GM18498 (cell line): ENCODE results near the gene KRT3.
"Not testable (repeated sequence)": the region's sequence is repeated elsewhere in the genome, so short reads cannot be mapped to it uniquely, and the experiment has no call there.

Experiments used
- ATAC-seq: cut with Tn5 transposase; IDR thresholded peaks from one replicate; pipeline ENCODE4 v1.9.1; 2021; ENCODE audit warnings: mild to moderate bottlenecking, moderate library complexity; ENCODE audit not compliant: unreplicated experiment

The KRT3 gene

GRCh38 chr12:52763991-52764390 lies 31.9 kb downstream of the KRT3 start:
- no peak for ATAC-seq

- no peak for ATAC-seq
Observed at GRCh38 chr12:52763036-52763659, 32.8 kb downstream of the KRT3 start.

GRCh38 chr12:52761802-52762201 lies 34.1 kb downstream of the KRT3 start:
- no peak for ATAC-seq

DNA sequence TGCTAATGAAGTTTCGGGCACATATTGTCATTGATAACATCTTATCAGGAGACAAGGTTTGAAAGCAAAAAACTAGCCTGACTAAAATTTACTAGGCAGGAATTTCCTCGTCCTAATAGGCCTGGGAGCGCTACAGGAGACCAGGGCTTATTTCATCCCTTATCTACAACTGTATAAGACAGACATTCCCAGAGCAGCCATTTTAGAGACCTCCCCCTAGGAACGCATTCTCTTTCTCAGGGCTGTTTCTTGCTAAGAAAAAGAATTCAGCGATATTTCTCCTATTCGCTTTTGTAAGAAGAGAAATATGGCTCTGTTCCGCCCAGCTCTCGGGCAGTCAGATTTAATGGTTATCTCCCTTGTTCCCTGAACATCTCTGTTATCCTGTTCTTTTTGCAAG lies 34.7 kb downstream of the KRT3 start:
- ATAC-seq, result not testable (repeated sequence)

DNA sequence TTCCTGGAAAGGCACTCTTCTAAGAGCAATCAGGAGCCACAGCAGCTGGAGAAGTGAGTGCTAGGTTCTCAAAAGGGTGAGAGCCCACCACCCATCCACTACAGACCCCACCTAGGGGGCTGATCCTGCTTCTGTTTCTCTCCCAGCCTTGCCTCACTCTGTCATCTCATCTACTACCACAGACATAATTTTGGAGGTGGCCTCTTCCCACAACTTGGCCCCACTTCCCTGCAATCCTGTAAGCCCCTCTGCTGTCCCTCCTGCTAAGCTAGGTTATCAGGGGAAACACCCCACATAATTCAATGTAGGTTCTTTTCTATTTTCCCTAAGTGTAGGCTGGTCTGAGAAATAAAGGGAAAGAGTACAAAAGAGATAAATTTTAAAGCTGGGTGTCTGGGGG lies 35.3 kb downstream of the KRT3 start:
- no peak for ATAC-seq

DNA sequence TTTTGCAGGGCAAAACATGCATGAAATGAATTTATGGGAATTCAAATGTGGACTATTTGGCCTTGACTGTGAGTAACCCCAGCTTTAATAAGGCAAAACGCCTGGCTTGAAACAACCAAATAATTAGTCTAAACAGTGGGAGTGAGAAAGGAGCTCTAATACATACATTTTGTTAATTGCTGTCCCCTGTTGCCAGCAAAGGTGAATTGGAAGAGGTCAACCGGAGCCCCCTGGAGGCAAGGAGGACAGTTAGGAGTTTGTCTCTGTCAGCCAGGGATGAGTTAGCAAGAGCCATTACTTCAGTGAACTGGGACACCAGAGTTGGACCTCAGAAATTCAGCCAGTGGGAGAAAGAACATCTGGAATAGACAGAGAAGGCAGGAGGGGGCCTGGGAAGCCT lies 36.2 kb downstream of the KRT3 start:
- ATAC-seq, result no peak

DNA sequence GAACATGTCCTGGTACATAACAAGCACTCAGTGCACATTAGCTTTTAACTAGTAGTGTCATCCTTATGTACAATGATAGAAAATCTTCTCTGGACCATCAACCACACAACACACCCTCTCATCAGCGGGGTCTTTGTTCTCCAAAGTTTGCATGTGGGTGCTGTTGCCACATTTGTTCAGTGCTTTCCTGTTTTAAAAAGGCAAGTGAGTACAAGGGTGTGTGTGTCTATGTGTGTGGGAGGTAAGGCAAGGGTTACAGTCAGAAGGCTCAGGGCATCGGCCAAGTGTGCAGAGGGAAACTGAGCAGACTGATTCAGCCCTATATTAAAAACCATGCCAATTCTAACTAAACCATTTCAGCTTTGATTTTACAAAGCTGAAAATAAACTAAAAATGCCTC lies 36.7 kb downstream of the KRT3 start:
- ATAC-seq, result no peak

DNA sequence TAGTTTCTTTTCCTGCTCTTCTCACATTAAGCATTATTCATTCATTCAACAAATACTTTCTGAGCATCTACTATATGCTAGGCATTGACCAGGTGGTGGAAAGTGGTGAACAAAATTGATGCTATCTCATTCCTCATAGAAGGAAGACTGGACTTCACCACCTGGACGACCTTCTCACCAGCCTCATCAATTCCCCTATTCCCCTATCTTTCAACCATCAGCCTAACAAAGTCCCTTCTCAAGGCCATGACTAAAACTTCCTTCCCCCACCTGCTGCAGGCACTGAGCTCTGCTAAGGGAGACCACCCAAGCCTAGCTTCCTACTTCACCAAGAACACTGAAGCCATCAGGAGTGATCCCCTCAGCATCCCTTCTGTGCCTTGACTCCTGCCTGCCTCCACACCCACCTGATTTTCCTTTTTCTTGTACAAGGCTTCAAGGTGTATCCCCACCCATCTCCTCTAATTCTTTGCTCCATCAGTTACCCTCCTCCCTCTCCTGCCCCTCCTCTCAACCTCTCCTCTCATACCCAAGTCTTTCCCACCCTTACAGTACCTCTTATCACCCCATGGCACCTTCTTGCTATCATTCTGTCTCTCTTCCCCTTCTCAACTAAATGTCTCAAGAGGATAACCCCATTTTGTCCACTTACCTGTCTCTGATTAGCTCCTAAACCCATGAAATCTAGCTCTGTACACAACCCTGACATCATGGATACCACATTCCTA lies 38.3 kb downstream of the KRT3 start:
- ATAC-seq, result no peak

- ATAC-seq, result no peak
Observed at GRCh38 chr12:52756281-52756960, 39.5 kb downstream of the KRT3 start.

DNA sequence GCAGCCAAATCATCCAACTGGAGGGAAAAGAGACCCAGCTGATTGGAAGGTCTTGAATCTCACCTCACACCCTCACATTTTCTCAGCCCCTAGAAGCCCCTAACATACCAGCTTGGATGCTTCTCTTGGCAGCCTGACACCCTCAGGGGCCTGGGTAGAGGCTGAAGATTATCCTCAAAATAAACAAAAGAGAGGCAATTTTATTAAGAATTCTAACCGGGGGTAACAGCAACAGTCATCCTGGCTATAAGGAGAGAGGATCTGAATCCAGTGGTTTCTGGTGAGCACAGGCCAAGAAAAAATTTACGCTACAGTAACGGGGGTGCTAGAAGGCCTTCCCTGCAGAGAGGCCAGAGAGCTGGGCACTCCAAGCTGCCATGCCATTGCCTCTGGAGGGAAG lies 40.4 kb downstream of the KRT3 start:
- no peak for ATAC-seq

GRCh38 chr12:52754135-52754534 lies 41.8 kb downstream of the KRT3 start:
- no peak for ATAC-seq

- no peak for ATAC-seq
Observed at GRCh38 chr12:52753283-52753682, 42.6 kb downstream of the KRT3 start.

DNA sequence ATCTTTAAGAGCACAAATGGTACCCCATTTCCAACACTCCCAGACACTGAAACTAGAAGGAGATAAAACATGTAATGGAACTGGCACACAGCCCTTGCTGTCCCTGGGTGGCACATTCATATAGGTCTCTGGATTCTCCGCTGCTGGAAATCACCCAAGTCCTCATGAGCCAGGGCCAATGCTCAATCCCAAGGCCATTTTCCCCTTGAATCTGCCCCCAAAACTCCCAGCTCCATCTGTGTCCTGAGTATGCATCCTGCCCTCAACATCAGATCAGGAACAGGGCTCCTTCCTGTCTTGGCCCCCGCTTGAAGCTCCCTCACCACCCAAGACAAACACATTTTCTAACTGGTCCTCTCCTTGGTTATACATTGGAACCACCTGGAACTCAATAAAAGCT lies 43.4 kb downstream of the KRT3 start:
- ATAC-seq, result no peak

GRCh38 chr12:52751795-52752194 lies 44.1 kb downstream of the KRT3 start:
- ATAC-seq, result no peak

- ATAC-seq, result not testable (repeated sequence)
Observed at GRCh38 chr12:52750532-52750931, 45.4 kb downstream of the KRT3 start.

- no peak for ATAC-seq
Observed at GRCh38 chr12:52749827-52750226, 46.1 kb downstream of the KRT3 start.

DNA sequence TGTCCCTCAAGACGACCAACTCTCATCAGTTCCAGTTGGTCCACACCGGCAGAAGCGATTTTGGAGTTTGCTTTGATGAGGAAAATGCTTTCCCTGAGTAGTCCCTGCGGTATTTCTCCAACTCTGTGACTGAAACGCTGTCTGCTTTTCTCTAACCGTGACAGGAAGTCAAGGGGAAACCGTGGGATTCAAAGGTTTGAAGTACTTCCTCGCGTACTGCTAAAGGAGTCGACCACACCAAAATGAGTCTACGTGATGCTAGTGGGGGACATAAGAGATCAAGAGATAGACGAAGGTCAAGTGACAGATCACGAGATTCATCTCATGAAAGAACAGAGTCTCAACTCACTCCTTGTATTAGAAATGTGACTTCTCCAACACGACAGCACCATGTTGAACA lies 47.3 kb downstream of the KRT3 start:
- ATAC-seq, result no peak

DNA sequence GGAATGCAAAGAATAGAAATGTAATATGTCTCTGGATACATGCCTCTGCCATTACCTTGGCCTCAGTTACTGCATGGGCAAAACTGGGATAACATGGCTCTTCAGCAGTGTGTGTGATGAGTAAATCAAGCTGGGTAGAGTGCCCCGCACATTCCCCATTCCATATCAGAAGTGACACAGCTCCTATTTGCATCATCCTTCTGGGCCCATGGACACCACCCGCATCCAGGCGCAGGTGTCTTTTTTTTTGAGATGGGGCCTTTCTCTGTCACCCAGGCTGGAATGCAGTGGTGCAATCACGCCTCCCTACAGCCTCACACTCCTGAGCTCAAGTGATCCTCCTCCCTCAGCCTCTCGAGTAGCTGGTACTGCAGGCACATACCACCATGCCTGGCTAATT lies 50.4 kb downstream of the KRT3 start:
- no peak for ATAC-seq

DNA sequence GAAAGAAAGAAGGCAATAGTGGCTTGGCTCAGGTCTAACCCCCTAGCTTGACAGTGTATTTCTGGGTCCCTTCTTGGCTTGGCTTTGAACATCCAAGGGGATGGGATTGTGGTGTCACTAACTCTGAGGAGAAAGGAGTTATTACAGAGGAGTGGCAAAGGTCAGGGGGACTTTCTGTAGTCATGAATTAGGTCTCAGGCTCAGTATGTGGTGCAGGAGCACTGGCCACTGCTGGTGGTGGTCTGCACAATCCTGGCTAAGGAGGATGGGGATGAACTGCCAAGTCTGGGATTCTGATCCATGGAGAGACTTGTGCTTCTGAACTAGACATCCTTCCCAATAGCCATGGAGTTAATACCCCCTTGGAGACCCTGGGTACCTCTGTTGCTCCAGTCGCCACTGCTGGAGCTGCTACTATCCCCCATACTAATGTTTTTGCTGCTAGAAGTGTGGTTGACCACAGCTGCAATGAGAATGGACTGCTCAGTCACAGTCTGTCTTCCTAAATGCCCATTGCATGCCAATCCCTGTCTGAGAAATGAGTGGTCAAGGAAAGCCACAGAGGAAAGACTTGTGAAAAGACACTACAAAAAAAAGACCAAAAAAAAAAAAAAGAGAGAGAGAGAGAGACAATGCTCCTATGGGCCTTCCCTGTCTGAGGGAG lies 51.3 kb downstream of the KRT3 start:
- ATAC-seq, result no peak

DNA sequence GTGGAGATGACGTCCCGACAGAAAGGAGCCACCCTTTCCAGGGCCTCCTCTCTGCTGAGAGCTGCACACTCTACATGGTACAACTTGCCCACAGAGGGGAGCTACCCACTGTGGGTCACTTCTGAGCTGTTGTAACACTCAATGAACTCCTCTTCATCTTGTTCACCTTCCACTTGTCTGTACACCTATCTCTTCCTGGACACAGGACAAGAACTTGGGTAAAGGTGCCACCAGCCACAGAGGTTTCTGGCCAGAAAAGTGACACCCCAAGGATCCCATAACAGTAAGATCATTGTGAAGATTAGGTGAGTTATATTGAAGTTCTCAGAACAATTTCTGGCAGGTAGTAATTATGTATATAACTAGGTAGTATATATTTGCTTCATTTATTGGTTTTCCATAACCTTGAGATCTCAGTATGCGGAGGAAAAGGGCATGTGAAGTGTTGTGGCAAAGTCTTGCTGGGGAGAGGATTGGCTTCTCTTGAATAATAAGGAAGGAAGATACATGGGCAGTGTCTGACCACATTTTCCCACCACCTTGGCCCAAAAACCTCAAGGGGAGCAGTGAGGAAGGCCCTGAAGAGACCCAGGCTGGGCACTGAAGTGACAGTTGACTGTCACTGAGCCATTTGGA lies 53.0 kb downstream of the KRT3 start:
- ATAC-seq, result no peak

DNA sequence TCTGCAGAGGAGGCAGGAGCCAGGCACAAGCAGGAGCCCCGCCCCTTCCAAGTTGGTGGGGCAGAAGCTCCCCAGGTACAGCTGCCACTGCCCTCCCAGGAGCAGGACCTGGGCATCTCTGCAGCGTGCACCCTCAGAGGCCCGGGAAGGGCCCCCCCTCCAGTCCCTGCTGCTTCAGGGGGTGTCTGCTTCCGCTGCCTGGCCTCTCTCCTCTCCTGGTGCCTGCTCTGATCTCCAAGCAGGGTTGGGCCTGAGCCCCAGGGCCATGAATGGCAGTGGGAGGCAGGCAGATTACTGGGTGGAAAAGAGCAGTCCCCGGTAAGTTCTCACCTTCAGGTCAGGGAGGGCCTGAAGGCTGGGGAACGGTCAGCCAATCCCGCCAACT lies 53.7 kb downstream of the KRT3 start:
- no peak for ATAC-seq
